NCI-H2227 treated with DMSO at 0.1 percent for 48 hours (cell line): ENCODE measurements around the gene TIGD7.
A peak's percentile ranks its signal among the peaks of the same experiment; 100 is the strongest.
"Not testable (repeated sequence)": the region's sequence is repeated elsewhere in the genome, so short reads cannot be mapped to it uniquely, and the experiment has no call there.

Experiments
- DNase-seq: peaks from one replicate; lab custom pipeline; 2025; lab: John Stamatoyannopoulos, UW

TIGD7 gene

GRCh38 chr16:3282730-3283542 lies 22.3 kb downstream of the TIGD7 start, which contains the start of gene ZNF263:
TSS of gene ZNF263 (plus strand) at chr16:3283491. CDS start at chr16:3283819, 328 bp downstream.
- DNase-seq: peak; percentile 98

- DNase-seq: peak; percentile 95
Observed at GRCh38 chr16:3282103-3282729, 23.0 kb downstream of the TIGD7 start.

GRCh38 chr16:3281222-3281820 lies 23.9 kb downstream of the TIGD7 start:
- no peak for DNase-seq

GRCh38 chr16:3276679-3277078 lies 28.6 kb downstream of the TIGD7 start:
- no peak for DNase-seq

DNA sequence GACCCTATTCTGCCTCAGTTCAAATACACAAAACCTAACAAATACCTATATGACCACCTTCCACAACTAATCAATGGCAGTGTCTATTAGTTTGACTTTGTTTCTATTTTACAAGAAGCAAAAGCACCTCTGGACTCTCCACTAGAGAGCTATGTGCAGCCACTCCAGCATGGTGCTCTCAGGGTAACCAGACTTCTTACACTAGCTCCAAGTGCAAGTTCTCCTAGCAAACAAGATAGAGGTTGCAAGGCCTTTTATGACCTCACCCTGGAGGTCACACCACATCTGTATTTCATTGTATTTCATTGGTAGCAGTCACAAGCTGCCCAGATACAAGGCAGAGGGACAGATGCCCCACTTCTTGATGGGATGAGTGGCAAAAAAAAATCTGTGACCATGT lies 30.3 kb downstream of the TIGD7 start:
- DNase-seq: no peak

DNA sequence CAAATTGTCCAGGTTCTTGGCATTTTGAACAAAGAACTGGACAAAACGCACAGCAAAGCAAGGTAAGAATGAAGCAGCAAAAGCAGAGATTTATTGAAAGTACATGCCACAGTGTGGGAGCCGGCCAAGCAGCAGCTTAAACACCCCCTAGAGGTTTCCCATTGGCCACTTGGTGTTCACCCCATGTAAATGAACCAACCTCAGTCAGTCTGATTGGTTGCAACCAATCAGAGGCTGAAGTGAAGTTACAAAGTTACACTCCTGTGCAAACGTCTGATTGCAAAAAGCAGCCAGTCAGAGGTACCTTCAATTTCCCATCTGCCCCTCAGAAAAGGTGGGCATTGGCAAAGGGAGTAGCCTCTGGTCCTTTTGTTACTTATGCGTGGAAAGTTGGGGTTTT lies 30.7 kb downstream of the TIGD7 start:
- DNase-seq: peak; percentile 67

GRCh38 chr16:3271281-3271680 lies 33.9 kb downstream of the TIGD7 start:
- DNase-seq: not testable (repeated sequence)

- not testable (repeated sequence) for DNase-seq
Observed at GRCh38 chr16:3270718-3271117, 34.5 kb downstream of the TIGD7 start.

DNA sequence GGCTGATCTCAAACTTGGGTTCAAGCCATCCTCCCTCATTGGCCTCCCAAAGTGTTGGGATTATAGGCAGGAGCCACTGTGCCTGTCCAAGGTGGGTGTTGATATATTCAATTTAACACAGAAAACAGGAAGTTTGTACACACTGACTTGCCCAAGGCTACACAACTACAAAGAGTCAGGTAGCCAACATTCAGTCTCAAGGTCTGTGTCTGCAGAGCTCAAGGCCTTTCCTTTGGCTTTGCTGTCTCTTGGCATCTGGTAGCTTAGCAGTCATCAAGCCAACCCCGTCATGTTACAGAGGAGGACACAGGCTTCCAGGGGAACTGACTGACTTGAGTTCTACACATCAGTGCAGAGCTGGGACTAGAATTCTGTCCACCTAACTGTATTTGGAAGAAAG lies 36.9 kb downstream of the TIGD7 start:
- DNase-seq: no peak

DNA sequence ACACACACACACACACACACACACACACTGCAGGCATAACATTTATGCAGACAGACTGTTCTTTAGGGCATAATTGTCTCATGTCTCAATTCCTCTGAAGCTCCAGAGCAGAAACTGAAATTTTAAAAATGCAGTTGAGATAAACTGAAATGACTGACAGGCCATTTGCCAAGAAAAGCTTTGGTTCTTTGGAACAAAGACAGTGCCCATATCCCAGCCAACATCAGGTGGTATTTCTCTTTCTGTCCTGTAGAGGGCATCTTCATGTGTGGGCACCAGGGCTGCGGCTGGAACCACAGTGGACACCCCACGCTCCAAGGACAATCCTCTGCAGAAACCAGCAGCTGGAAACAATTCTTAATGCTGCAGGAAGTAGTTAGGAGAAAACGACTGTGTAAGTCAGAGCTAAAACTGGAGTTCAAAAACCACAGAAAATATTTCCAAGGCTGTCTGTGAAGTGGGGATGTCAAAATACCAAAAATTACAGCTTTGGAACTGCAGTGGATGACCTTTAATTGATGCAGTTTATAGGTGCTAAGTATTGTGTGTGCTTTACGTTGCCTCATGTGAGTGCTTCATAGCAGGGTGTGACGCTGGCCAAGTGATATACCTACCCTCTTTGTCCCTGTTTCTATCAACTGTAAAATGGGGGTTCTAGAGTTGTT lies 38.2 kb downstream of the TIGD7 start:
- peak; percentile 17 for DNase-seq

- DNase-seq: peak; percentile 98
Observed at GRCh38 chr16:3264137-3265036, 40.8 kb downstream of the TIGD7 start.

DNA sequence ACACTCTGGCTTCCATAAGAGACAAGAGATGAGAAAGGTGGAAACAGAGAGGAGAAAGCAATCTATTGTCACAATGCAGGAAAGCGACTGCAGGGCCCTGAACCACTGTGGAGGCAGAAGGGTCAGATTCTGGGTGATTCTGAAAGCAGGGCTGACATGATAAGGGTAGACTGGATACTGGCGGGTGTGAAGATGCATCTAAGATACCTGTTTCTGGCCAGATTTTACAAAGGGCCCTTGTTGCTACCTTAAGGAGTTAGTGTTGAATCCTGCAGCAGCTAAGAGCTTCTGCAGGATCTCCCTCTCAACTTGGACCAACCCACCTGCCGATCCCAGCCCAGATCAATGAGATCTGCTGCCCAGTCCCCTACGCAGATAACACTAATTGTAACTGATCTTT lies 42.7 kb downstream of the TIGD7 start:
- DNase-seq: no peak

DNA sequence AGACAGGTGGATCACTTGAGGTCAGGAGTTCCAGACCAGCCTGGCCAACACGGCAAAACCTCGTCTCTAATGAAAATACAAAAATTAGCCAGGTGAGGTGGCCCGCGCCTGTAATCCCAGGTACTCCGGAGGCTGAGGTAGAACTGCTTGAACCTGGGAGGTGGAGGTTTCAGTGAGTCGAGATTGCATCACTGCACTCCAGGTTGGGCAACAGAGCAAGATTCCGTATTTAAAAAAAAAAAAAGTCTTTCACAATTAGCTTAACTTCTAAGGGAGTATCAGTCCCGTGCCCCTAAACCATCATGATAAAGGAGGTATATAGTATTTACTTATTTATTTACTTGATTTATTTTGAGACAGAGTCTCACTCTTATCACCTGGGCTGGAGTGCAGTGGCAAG lies 45.4 kb downstream of the TIGD7 start:
- DNase-seq: no peak

DNA sequence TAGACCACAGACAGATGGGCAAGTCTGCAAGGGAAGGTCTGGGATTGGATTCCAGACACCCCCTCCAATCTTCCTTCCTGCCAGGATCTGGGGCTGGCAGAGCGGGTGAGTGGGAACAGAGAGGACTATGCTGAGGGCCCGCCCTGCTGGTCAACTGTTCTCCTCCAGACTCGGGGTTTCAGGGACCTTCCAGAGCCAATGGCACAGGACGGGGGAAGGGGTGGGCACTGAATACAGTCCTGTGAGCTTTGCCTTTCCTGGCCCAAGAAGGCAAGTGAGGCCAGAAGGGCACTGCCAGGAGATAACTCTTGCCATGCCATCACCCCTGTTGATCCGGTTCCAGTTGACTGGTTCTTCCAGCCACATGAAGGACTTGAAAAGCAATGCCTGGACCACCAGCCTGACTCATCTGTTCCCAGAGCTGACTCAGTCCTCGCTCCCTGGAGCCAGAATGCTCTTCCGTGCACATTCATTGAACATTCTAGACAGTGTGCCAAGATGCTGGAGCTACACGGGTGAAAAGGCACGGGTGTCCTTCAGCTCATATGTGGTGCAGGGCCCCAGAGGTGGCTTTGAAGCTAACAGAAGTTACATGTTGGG lies 48.3 kb downstream of the TIGD7 start:
- no peak for DNase-seq

DNA sequence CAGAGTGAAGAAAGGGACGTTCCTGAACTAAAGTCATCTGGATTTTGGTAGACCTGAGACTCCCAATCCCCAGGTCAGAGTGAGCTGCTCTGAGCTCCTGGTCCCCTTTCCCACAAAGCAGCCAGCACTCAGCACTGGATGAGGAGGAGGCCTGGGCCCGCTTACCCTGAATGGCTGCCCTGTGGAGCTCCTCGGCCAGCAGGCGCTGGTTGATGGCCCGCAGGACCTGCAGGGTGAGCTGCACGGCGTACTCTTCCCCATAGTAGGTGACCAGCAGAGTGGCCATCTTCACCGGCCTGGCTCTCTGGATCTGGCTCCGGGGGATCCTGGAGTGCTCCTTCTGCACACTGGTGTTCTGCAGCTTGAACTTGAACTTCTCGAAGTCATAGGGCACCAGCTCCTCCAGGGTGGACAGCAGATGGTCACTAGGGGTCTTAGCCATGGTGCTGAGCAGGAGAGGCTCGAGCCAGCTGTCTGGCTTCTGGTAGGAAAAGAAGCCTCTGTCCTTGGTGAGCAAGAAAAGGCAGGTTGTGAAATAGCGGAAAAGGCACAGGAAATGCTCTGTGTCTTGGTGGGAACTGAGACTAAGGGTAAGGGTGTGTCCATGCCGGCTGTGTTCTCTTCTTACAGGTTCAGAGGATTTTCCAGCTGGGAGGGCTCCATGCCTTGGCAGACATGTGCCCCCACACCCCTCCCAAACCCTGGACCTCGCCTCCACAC lies 48.9 kb downstream of the TIGD7 start, which contains the start of gene MEFV:
TSS of gene MEFV (minus strand) at position 488 of the 720 bp plus-strand sequence. CDS start at position 442, 46 bp downstream.
- no peak for DNase-seq

DNA sequence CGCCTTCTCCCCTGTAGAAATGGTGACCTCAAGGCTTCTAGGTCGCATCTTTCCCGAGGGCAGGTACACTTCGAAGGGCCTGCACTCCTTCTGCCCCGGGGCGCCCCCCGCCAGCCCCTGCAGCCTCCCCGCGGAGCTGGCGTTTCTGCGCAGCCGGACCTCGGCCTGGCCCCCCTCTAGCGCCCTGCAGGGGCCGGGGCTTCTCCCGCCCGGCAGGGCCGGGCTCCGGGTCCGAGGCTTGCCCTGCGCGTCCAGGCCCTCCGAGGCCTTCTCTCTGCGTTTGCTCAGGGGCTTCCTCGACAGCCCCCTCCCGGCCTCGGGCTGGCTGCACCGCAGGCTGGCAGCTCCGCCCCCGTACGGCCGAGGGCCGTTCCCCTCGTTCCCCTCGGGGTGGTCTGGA lies 50.9 kb downstream of the TIGD7 start:
- DNase-seq: no peak

- no peak for DNase-seq
Observed at GRCh38 chr16:3252967-3253366, 52.3 kb downstream of the TIGD7 start.

DNA sequence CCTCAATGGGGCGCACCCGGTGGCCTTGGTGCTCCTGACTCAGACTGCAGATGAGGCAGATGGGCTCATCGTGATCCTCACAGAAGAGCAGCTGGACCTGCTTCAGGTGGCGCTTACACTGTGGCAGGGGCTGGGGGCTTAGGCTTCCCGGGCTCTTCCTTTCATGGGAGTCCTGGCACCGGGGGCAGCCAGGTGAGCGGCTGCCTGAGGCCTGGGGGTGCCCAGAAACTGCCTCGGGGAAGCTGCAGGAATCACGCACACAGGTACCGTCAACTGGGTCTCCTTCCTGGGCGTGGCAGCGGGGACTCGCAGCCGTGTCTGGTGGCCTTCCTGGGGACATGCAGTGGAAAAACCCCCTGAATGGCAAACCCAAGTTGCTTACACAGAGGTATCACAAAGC lies 55.8 kb downstream of the TIGD7 start:
- no peak for DNase-seq

- DNase-seq: no peak
Observed at GRCh38 chr16:3249020-3249419, 56.2 kb downstream of the TIGD7 start.
